Spleen (tissue), 11 donors: ENCODE measurements around the gene HSPBP1. TPM values are rescaled to one million over a fixed set of nuclear protein-coding genes. Genes with fewer than 3 reads are reported as not detected.

Experiments
- DNase-seq: peaks from one replicate; pipeline ENCODE4 v3.0.0-alpha.2; 2020
- H3K27ac ChIP-seq, 8 donors: fragments of 200-600 bp; sonication (generic) in 7 of 8; 1 replicate in 4 of 8; 2 replicates in 4 of 8; pipeline versions ENCODE4 v1.5.0 to v1.8.0; 2016 to 2021; ENCODE audit warnings: inconsistent platforms in 4 of 8, mild to moderate bottlenecking in 4 of 8, moderate library complexity in 1 of 8
- H3K27me3 ChIP-seq, 7 donors: fragments of 200-600 bp; sonication (generic) in 6 of 7; replicated peaks in 1 of 7; 1 replicate in 4 of 7; 2 replicates in 3 of 7; pipeline versions ENCODE4 v1.5.0 to v1.8.0; 2016 to 2021; ENCODE audit warnings: inconsistent platforms in 3 of 7, mild to moderate bottlenecking in 1 of 7
- H3K36me3 ChIP-seq, 6 donors: fragments of 200-600 bp; sonication (generic) in 5 of 6; 1 replicate in 4 of 6; 2 replicates in 2 of 6; pipeline versions ENCODE4 v1.5.0 to v1.8.0; 2016 to 2021; ENCODE audit warnings: inconsistent platforms in 2 of 6
- H3K4me1 ChIP-seq, 6 donors: fragments of 200-600 bp; sonication (generic) in 5 of 6; 1 replicate in 3 of 6; 2 replicates in 3 of 6; pipeline versions ENCODE4 v1.5.0 to v1.8.0; 2016 to 2021; ENCODE audit warnings: inconsistent platforms in 3 of 6
- H3K4me3 ChIP-seq, 8 donors: fragments of 200-600 bp; sonication (generic) in 7 of 8; 1 replicate in 4 of 8; 2 replicates in 4 of 8; pipeline versions ENCODE4 v1.5.0 to v1.8.0; 2016 to 2021; ENCODE audit warnings: inconsistent platforms in 4 of 8, mild to moderate bottlenecking in 4 of 8, moderate library complexity in 2 of 8
- H3K9me3 ChIP-seq, 8 donors: fragments of 200-600 bp; sonication (generic) in 7 of 8; 1 replicate in 4 of 8; 2 replicates in 4 of 8; pipeline versions ENCODE4 v1.5.0 to v1.8.0; 2016 to 2021; ENCODE audit warnings: inconsistent platforms in 4 of 8
- POLR2A ChIP-seq, 3 donors: fragments of 450-650 bp; IDR thresholded peaks; one replicate each; pipeline ENCODE4 v1.5.1; 2017; ENCODE audit warnings: antibody characterized with exemption in 3 of 3, mild to moderate bottlenecking in 1 of 3
- POLR2AphosphoS5 ChIP-seq, 3 donors: sonication (generic); formaldehyde crosslinking; IDR thresholded peaks; one replicate each; pipeline ENCODE4 v1.5.1; 2017; ENCODE audit warnings: antibody characterized with exemption in 3 of 3
- WGBS, 5 donors: extraction: QIAGEN DNeasy Blood & Tissue Kit in 3 of 5; methylation state at CpG; one replicate each; pipeline versions ENCODE4 v1.1.5 to v1.1.7; 2013 to 2018; 5-methylcytosine and 5-hydroxymethylcytosine counted together
- intact Hi-C: fragments of 100-400 bp; cut with DNase I; formaldehyde crosslinking; loops from one replicate; pipeline ENCODE4 v1.15.0; 2023; ENCODE audit warnings: low total_unique reads
- polyA plus RNA-seq, 3 donors: library from polyadenylated mRNA; stranded (reverse); fragments of 200-250 nt; gene quantifications; one replicate each; pipeline ENCODE4 v1.2.1, GENCODE V29; 2013
- total RNA-seq, 7 donors: library from RNA; depleted of rRNA in 3 of 7; stranded (reverse); fragments of >200 nt in 3 of 7; fragmentation: NEBNext Ultra II Directional in 4 of 7; extraction: Animal tissue kit (Norgen Biotek cat#: 25700) in 4 of 7; gene quantifications; one replicate each; pipeline versions ENCODE4 v1.1.0 to v1.2.1, GENCODE V29; 2016 to 2021
- TF ChIP-seq, protein P1 (sequence below), 11 experiments: fragments of 200-600 bp in 7 of 11; fragments of 450-650 bp in 4 of 11; sonication (generic) in 4 of 11; IDR thresholded peaks in 8 of 11; conservative IDR thresholded peaks in 3 of 11; 1 replicate in 7 of 11; 2 replicates in 4 of 11; pipeline versions ENCODE4 v1.4.0 to v1.8.0; 2016 to 2021; ENCODE audit warnings: antibody characterized with exemption in 11 of 11, inconsistent platforms in 4 of 11, mild to moderate bottlenecking in 1 of 11
- donor health status: healthy with polysubstance abuse.
- donor health status: DM: no; HTN: no; CAD: no; lungs with moderate emphysema.
- donor health status: DM: no; HTN: no; CAD: no.
- donor health status: Bipolar disorder and iron deficiency.
- donor health status: healthy.
- donor health status: DM: no; HTN: no; CAD: no.
- donor health status: DM: yes; HTN: yes; CAD: no.

The HSPBP1 gene
- total and polyA plus RNA-seq, 10 donors = 14.2 to 27.0 (median 18.4) TPM

DNA sequence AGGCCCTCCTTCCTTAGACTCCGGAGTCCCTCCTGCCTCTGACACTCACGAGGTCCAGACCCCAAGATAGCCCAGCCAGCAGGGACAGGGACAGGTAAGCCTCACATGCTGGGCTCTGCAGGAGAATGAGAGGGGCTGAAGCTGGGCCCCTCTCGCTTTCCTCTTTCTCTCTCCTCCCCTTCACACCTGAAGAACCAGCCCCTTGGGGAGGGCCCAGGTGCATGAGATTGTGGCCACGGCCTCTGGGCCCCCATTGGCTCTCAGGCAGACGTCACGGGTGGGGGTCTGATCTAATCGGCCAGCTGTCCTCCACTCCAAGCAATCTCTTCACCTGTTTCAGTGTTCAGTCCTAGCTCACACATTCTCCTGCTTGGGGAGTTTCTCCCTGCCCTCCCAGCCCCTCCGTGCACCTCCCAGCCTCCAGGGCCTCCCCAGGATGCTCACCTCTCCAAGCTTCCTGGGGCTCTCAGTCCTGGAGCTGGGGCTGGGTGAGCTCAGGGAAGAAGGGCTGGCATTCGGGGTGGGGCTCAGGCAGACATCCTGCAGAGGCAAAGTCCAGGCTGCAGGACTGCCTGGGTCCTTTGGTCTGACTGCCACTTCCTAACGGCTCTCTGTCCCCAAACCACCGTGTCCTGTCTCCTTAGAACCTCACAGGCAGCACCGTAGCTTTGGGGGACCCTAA is 42.4 kb upstream of the HSPBP1 start:
- Histone ChIP-seq H3K4me1 (peaks cover 0 to 40% (median 0%) of the 10 kb centered on the region in 6 donors), H3K27me3 (peaks cover 0 to 24% (median 0%) of the 10 kb centered on the region in 7 donors), H3K9me3 (no peaks in the 10 kb centered on the region), H3K4me3 (peak overlapping the region in 2 of 8 donors; percentile 5 to 9), H3K27ac (peak overlapping the region in 2 of 8 donors; percentile 53 to 76), H3K36me3 (peaks cover 0 to 9% (median 0%) of the 10 kb centered on the region in 6 donors)
- no peak for TF ChIP-seq POLR2AphosphoS5 (IDR thresholded peaks at IDR 0.05)
- no peak for TF ChIP-seq POLR2A (IDR thresholded peaks at IDR 0.05)
- TF ChIP-seq, protein P1, sequence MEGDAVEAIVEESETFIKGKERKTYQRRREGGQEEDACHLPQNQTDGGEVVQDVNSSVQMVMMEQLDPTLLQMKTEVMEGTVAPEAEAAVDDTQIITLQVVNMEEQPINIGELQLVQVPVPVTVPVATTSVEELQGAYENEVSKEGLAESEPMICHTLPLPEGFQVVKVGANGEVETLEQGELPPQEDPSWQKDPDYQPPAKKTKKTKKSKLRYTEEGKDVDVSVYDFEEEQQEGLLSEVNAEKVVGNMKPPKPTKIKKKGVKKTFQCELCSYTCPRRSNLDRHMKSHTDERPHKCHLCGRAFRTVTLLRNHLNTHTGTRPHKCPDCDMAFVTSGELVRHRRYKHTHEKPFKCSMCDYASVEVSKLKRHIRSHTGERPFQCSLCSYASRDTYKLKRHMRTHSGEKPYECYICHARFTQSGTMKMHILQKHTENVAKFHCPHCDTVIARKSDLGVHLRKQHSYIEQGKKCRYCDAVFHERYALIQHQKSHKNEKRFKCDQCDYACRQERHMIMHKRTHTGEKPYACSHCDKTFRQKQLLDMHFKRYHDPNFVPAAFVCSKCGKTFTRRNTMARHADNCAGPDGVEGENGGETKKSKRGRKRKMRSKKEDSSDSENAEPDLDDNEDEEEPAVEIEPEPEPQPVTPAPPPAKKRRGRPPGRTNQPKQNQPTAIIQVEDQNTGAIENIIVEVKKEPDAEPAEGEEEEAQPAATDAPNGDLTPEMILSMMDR (IDR thresholded peaks at IDR 0.05 in 8 of 11, conservative IDR thresholded peaks at IDR 0.05 in 3 of 11) = no peak
- intact Hi-C loops = no loop called here
- 45 to 55% (median 51%) methylated on average over 11 to 12 of the region's 12 CpGs for WGBS, 5 donors
- DNase-seq = no peak

DNA sequence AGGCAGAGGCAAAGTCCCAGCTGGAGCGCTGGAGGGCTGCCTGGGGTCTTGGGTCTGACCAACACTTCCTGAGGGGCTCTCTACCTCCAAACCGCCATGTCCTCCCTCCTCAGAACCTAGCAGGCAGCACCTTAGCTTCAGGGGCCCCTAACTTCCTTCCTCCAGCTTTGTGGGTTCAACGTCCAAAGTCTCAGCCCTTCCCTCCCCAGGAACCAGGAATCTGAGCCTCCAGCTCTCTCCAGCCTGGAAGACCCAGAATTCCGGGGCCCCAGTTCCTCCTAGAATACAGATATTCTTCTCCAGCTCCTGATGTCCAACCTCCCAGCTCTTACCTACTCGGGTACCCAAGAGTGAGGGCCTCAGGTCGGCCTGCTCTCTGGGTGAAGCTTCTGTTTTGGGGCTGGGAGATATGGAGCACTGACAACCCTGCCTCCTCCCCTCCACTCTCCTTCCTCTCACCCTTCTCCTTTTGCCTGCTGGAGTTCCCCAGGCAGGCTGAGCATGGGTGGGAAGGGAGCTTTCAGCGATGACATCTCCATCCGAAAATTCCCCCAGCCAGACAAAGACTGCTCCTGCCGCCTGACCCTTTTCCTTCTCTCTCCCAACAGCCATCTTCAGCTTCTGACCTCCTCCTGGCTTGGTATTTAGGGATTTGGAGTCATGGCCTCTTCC is 41.7 kb upstream of the HSPBP1 start:
- Histone ChIP-seq H3K4me1 (peaks cover 0 to 40% (median 0%) of the 10 kb centered on the region in 6 donors), H3K9me3 (no peaks in the 10 kb centered on the region), H3K27me3 (peaks cover 0 to 24% (median 0%) of the 10 kb centered on the region in 7 donors), H3K36me3 (peaks cover 0 to 10% (median 0%) of the 10 kb centered on the region in 6 donors), H3K4me3 (no peak overlapping the region), H3K27ac (no peak overlapping the region)
- WGBS, 5 donors = 37 to 57% (median 48%) methylated on average over 9 of the region's 9 CpGs
- intact Hi-C loops = no loop called here
- TF ChIP-seq POLR2AphosphoS5 (IDR thresholded peaks at IDR 0.05) (no peak), POLR2A (IDR thresholded peaks at IDR 0.05) (no peak)
- TF ChIP-seq, protein P1 (IDR thresholded peaks at IDR 0.05 in 8 of 11, conservative IDR thresholded peaks at IDR 0.05 in 3 of 11) = no peak
- DNase-seq = no peak

- Histone ChIP-seq H3K4me3 (no peak overlapping the region), H3K4me1 (peaks cover 0 to 34% (median 0%) of the 10 kb centered on the region in 6 donors), H3K27me3 (peaks cover 0 to 24% (median 0%) of the 10 kb centered on the region in 7 donors), H3K27ac (no peak overlapping the region), H3K9me3 (no peaks in the 10 kb centered on the region), H3K36me3 (peaks cover 0 to 13% (median 0%) of the 10 kb centered on the region in 6 donors)
- intact Hi-C loops = no loop called here
- WGBS, 5 donors = 83 to 89% (median 86%) methylated on average over 8 of the region's 8 CpGs
- no peak for TF ChIP-seq POLR2AphosphoS5 (IDR thresholded peaks at IDR 0.05)
- TF ChIP-seq, protein P1 (IDR thresholded peaks at IDR 0.05 in 8 of 11, conservative IDR thresholded peaks at IDR 0.05 in 3 of 11) = no peak
- no peak for TF ChIP-seq POLR2A (IDR thresholded peaks at IDR 0.05)
- no peak for DNase-seq
Observed at GRCh38 chr19:55320844-55321419, 41.0 kb upstream of the HSPBP1 start.

GRCh38 chr19:55319785-55320184 is 39.9 kb upstream of the HSPBP1 start:
- TF ChIP-seq POLR2AphosphoS5 (IDR thresholded peaks at IDR 0.05) (no peak), POLR2A (IDR thresholded peaks at IDR 0.05) (no peak)
- TF ChIP-seq, protein P1 (IDR thresholded peaks at IDR 0.05 in 8 of 11, conservative IDR thresholded peaks at IDR 0.05 in 3 of 11) = no peak
- Histone ChIP-seq H3K9me3 (no peaks in the 10 kb centered on the region), H3K36me3 (peaks cover 0 to 13% (median 0%) of the 10 kb centered on the region in 6 donors), H3K4me3 (no peak overlapping the region), H3K27ac (no peak overlapping the region), H3K4me1 (peaks cover 0 to 23% (median 0%) of the 10 kb centered on the region in 6 donors), H3K27me3 (peaks cover 0 to 24% (median 0%) of the 10 kb centered on the region in 7 donors)
- WGBS, 5 donors = 40 to 69% (median 59%) methylated on average over 21 of the region's 21 CpGs
- no peak for DNase-seq
- intact Hi-C loops = no loop called here
